ENCODE data around the gene CWC25.
A peak's percentile ranks its signal among the peaks of the same experiment; 100 is the strongest.
"Not testable (repeated sequence)": the region's sequence is repeated elsewhere in the genome, so short reads cannot be mapped to it uniquely, and the experiment has no call there.

The CWC25 gene

DNA sequence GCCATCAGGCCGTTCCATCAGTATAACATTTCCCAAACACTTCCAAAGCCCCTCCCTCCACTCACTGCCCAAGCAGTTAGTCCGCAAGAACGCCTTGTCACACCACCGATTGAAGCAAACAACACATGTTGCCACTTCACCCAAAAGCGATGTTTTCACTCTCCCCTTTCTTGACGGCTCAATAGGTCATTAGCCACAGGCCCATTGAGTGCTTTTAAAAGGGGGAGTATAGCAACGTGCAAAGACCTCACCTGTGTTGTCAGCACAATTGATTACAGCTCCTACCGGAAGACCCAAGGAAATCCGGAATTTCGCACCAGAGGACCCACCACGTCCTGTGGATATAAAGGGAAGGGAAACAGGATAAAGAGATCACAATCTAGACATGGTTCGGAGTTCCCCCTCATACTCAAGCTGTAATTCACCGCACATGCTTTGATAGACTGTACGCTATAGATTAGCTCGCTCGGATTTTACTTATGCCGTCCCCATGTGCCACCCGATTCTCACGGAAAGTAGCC is 27.7 kb upstream of the CWC25 start:
- peak; percentile 67 for DNase-seq

DNA sequence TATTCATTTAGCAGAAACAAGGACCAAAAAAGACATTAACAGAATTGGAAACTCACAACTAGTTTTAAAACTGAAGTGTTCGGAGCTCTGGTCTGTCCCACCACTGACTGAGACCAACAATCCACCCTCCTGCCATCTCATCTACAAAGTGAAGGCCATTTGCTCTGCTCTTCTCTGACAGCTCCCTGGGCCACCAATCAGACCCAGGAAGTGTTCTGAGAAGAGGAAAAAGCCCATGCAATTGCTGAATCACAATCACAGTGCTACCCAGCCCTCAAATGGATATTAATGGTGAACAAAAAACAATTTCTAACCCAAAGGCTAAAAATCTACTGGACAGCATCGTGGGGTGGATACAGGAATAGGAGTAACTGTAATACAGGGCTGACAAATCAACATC is 26.3 kb upstream of the CWC25 start:
- no peak for DNase-seq

DNA sequence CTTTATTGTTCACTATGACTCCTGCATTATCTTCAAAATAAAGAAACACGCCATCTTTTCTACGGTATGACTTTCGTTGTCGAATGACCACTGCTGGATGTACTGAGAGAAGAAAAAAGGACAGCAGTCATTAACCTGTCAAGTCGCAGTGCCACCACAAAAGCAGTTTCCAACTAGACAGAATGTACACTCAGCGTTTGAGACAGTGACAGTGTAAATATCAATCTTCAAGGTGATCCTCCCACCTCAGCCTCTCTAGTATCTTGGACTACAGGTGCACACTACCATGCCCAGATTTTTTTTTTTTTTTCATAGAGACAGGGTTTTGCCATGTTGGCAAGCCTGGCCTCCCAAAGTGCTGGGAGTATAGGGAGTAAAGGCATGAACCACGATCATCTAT is 25.3 kb upstream of the CWC25 start:
- DNase-seq = no peak

DNA sequence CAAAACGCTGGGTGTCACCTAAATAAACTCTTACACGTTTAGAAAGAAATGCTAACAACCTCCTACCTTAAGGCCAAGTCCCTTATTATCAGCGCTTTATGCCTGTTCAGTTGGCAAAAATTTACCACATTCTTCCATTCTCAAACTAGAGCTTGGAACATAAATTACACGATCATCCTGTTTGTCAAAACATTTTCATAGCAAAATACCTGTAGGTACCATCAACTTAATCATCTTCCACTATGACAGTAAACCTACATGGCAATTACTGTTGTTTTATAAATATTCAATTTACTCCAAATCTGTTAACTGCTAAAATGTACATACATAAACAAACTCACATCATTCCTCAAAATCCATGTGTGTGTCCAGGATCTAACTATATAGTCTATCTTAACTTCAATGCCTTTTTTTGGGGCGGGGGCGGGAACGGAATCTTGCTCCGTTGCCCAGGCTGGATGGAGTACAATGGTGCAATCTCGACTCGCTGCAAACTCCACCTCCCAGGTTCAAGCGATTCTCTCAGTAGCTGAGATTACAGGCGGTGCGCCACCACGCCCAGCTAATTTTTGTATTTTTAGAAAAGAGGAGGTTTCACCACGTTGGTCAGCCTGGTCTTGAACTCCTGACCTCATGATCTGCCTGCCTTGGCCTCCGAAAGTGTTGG is 24.0 kb upstream of the CWC25 start:
- no peak for DNase-seq

DNA sequence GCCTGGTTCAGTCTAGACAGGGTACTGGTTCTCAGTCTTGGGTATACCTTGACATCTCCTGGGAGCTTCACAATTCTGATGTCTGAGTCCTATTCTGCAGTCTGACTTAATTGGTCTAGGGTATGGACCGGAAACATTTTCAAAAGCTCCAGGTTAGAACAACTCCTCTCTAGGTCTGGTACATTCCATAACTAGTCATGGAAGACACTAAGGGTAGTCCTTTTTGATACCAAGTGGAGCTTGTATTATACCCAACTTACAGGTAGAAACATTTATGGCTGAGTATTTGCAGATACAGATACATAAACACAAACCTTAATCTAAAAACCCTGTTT is 23.4 kb upstream of the CWC25 start:
- no peak for DNase-seq

DNA sequence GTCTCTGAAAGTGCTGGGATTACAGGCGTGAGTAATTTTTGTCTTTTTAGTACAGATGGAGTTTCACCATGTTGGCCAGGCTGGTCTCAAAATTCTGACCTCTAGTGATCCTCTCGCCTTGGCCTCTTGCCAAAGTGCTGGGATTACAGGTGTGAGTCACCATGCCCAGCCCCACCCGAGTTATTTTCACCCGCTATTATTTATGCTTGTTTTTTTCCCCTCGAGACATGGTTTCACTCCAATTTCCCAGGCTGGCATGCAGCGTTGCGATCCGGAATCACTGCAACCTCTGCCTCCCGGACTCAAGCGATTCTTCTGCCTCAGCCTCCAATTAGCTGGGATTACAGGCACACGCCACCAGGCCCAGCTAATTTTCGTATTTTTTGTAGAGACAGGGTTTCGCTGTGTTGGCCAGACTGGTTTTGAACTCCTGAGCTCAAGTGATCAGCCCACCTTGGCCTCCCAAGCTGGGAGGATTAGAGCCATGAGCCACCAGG is 19.2 kb upstream of the CWC25 start:
- no peak for DNase-seq

DNA sequence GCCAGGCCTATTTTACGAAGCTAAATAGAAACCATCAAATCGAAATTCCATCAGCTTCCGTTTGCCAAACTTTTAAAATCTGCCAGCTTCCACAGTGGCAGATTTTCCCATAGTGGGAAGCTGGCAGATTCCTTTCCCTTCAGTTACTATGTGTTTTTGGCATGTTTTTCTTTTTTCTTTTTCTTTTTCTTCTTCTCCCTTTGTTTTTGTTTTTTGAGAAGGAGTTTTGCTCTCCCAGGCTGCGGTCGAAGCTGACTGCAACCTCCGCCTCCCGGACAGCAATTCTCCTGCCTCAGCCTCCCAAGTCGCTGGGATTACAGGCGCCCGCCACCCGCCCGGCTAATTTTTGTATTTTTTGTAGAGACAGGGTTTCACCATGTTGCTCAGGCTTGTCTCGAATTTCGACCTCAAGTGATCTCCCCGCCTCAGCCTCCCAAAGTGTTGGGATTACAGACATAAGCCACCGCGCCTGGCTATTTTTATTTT is 684 bp upstream of the CWC25 start:
- DNase-seq = no peak

DNA sequence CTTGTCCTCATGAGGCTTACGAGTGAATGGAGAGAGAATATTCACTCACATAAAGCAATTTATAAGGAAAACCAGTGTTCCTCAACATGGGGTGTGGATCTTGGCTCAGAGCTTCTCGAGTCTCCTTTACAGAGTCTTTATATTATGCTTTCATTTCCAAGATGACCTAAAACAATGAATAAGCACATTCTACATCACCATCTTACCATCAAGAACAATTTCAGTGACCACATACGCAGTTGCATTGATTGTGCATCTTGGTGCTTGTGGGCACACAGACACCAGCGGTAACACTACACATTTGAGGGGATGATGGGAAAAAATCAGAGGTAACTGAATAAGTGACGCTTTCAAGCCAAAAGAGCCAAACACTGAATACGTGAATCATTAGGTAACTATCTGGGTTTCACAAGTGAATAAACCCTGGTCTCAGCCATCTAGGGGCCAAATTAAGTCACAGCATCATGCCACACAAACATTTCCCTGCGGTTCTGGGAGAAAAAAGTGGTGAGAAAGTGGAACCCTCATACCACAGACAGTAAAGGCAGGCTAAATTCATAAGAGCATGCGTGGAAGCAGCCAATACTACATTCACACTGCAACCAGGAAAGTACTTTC is 9.4 kb downstream of the CWC25 start:
- peak; percentile 43 for DNase-seq

DNA sequence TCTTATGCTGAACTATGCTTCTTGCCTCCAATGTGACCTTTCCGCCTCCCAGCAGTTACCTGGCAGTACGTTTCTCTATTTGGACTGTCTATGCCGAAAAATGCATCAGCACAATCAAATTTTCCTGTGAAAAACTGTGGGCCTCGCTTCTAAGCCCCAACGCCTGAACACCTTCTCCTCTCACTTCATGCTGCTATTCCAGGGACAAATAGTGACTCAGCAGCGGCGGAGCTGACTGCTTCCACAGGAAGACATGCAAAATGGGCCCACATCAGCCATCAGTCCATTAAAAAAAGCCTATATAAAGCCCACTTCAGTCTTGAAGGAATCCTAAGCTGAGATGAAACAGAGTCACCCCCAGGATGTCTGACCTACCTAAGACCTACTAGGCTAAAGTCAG is 15.3 kb downstream of the CWC25 start:
- no peak for DNase-seq

DNA sequence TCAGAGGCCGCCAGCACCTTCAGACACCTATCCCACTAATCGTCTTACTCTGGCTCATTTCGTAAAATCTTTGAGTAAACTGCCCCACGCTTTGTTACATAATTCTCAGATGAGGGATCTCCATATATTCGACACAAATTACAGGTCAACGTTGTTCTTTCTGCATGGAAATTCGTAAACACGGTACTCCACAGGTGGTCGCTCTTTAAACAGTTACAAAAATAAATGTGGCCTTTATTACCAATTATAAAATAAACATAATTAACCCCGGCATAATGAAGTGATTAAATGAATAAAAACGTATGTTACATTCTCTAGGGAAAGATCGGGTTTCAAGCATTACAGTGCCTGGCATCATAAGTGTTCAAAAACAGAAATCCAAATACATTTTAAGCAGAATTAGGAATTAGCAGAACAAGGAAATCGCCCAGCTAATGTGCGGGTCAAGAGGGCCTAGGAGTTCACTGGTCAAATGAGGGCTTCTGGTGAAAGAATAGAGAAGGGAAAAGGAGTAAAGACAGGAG is 24.8 kb downstream of the CWC25 start:
- DNase-seq = no peak

DNA sequence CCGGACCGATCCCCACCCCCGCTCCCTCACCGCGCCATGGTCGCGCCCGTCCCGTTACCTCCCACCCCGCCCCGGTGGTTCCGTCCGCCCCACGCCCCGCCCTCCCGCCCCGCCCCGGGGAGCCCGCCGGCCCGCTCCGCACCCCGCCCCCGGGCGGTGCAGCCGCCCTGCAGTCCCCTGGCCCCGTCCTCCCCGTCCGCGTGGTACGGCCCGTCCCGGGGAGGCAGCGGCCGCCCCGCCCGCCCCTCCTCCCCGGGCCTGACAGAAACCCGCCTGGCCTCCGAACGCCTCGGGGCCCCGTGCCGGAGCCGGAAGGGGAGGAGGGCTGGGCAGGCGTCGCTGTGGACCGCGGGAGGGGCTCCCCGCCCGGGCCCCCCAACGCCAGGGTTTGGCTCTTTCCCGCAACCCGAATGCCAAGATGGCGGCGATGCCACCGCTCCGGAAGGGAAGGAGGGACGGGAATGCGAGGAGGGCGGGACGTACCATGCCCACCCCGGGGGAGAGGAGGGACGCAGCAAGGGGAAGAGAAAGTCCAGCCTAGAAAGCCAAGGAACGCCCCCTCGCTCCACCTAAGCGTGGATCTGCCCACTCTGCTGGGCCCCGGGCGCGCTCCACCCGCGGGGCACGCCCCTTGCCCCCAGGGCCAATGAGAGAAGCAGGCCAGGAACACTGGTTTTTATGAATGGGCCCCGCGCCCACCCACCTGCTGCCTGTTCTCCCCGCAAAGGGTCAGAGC is 25.5 kb downstream of the CWC25 start, which contains the start of gene PIP4K2B:
Gene PIP4K2B (minus strand): TSS at position 56 of the 736 bp plus-strand sequence. CDS start 132 bp downstream, outside the sequence.
- DNase-seq = peak; percentile 91

DNA sequence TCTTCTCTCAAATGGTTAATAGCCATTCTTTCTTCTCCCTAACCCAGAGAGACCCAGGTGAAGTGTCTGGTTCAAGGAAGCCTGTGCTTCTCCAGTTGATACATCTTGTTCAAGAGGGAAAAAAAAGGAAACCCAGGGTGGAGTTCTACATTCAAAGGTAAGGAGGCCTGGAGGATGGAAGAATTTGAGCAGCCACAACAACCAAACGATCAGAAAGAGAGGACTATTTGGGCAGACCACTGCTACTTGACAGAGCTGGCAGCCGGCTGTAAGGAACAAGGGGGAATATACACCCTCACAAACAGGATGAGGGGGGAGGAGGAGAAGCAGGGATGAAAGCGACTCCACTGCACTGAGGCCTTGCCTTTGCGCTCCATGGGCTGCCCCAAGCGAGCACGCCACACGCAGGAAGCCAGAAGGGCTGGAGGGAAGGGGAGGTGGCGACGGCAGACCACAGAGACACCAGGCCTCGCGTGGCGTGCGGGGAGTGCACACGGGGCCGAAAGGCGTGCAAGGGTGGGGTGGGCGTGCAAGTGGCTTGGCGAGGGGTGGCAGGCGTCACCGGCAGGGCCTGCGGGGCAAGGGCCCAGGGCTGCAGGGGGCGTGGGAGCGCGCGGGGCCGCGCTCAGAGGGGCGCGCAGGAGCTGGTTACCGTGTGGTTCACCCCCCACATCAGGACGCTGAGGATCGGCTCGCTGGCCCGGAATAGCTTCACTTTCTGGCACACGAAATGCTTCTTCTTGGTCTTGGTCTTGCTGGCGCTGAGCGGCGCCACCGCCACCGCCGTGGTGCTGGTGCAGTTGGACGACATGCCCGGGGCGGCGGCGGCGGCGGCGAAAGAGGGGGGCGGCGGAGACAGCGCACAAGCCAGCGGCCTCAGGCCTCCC is 26.3 kb downstream of the CWC25 start:
- peak; percentile 59 for DNase-seq

DNA sequence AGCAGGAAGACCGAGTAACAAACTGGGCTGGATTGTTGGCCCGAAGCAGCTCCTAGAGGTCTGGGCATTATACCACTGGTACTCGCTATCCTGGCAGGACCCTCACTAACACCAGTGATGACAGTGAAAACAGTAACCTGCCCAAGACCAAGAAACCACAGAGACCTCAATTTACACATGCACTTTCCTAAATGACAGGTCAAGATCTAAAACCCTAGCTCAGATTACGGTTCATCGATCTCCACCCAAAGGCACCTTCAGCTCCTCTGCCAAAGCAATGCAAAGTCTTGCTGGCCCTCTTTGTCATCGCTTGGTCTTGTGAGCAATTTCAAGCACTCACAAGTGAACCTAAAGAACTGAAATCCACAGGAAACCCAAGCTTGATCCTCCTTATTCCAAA is 27.3 kb downstream of the CWC25 start:
- DNase-seq = no peak

DNA sequence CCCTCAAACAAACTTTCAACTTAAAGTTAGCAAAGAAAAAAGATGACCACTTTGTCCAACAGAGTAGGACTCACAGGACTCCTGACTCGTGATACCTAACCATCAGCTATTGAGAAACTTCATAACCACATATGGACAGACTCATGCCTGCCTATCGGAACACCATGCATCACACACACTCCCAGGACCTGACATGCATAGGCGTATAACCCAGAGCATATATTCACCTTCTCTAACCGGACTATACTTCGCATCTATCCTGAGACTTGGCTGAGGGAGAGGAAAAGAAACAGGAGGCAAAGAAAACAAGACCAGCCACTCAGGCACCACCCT is 28.0 kb downstream of the CWC25 start:
- no peak for DNase-seq

DNA sequence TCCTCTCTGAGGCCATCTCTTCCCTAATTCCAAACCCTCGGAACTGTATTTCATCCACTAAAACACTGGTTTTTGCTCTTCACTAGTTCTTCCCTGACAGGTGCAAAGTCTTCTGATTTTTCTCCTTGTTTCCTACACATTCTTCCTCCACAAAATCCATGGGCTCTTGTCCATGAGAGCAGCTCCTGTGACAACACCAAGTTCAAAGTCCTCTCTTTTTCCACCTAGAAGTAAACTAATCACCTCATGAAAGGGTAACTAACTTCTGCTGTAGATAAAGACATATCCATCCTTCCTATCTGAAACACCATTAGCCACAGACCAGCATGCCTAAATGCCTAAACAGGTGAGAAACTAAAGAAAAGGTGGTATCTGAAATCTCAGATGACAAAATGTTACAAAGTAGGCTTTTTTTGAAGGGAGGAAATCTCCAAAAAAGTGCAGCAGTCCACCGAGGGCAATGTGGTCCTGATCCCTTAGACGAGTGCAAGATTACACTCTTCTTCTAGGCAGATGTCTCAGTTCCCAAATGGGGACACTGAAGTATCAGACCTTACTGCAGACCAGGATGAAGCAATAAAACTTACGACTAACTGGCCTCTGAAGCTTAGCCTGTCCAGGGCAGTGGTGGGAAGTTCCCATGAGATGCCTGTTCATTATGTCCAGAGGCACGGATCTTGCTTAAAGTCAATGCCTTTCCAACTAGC is 28.5 kb downstream of the CWC25 start:
- DNase-seq = no peak

DNA sequence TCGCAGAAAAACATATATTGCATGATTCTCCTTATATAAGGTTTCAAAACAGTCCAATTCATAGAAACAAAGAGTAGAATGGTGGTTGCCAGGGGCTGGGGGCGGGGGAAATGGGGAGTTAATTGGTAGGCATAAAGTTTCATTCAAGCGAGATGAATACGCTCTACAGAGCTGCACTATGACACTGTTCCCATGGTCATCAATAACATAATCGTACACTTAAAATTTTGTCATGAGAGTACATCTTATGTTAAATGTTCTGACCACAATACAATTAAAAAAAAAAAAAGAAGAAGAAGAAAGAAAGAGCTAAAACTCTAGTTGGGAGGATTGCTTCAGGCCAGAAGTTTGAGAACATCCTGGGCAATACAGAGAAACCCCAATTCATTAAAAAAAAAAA is 30.9 kb downstream of the CWC25 start:
- DNase-seq = no peak

DNA sequence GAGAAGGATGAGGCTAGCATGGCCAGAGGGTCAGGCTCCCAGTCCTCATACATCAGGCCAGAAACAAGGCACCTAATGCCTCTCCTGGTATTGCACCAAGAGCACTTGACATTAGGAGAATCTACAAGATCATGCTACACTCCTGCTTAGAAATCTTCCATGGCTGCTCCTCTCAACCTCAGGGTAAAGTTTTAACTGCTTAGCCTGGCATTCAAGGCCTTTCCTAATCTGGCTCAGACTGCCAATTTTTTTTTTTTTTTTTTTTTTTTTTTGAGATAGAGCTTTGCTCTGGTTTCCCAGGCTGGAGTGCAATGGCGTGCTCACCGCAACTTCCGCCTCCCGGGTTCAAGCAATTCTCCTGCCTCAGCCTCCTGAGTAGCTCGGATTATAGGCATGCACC is 34.0 kb downstream of the CWC25 start:
- no peak for DNase-seq

DNA sequence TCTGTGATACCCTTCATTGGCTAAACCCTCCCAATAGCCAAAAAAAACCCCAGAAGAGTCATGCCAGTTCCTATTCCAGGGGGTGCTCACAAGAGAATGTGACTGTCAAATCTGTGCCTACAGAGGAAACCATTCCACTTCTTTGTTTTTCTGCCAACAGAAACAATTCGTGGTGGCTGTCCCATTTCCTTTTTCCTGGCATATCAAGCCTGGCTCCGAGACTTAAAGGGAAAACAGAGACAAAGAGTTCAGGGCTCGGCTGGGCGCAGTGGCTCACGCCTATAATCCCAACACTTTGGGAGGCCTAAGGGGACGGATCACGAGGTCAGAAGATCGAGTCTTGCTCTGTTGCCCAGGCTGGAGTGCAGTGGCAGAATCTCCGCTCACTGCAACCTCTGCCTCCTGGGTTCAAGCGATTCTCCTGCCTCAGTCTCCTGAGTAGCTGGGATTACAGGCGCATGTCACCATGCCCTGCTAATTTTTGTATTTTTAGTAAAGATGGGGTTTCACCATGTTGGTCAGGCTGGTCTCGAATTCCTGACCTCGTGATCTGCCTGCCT is 34.9 kb downstream of the CWC25 start:
- not testable (repeated sequence) for DNase-seq

DNA sequence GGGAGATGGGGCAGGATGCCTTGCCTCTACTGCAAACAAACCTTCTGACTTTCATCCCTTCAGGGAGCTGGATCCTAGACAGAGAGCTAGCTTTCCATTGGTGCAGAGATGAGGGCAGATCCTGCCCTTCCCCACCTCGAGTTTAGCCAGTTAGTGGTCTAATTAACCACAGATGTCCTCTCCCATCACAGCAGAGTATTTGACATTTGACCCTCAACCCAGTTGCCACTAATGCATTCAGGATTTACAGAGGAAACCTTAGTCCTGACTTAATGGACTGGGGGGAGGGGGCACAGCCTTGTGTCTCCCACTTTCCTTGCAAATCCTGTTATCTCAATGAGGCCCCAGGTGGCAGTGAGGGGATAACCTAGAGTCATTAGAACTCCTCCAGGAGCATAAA is 35.9 kb downstream of the CWC25 start:
- no peak for DNase-seq

DNA sequence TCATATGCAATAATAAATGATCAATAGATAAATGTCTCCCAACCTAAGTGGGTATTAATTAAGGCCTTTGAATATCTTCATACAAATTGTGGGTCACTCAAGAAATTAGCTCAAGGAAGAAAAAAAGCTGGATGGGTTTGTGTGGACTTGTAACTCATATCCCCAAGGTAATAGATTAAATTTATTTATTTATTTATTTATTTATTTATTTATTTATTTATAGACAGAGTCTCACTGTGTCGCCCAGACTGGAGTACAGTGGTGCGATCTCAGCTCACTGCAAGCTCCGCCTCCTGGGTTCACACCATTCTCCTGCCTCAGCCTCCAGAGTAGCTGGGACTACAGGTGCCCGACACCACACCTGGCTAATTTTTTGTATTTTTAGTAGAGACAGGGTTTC is 37.1 kb downstream of the CWC25 start:
- not testable (repeated sequence) for DNase-seq

DNA sequence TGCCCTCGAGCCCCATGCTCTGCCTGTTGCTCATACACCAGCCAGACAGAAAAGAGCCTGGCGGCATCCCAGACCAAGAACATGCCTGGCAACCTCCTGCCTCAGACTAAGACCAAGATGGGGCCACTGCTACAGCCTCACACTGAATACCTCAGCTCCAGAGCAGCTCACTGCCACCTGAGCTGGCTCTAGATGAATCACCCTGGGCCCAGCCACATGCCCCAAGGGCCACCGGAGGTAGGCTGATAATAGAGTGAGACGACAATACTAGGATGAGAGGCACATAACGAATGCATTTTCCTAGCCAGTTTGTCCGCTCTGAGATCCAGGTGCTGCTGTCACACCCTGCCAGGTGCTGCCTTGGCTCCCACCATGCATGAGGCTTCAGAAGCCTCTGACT is 38.7 kb downstream of the CWC25 start:
- DNase-seq = no peak

DNA sequence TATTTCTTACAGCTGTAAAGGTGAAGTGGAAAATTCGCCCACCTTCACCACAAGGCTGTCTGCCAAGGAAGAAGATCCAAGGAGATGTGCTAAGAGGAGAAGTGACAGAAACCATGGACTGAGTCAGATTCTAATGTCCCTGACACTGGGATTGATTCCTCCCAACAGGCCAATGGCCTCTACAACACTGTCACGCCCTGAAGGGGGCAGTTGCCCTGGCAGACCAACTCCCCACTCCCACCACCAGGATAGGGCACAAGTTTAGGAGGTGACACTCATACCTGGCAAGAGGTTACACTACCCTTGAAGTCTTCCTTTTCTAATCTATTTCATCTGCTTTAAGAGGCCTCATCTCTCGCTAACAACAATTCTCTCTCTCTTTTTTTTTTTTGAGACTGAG is 41.9 kb downstream of the CWC25 start:
- no peak for DNase-seq
